ENCODE data around the gene ACAD8.

- TF ChIP-seq POLR2AphosphoS5 (IDR thresholded peaks at IDR 0.05; ENCODE audit: low read depth, low read length) (peak; percentile 19; the same call in 1 of the 2 replicates), POLR2A (IDR thresholded peaks at IDR 0.05; ENCODE audit: low read depth, low read length) (peak; percentile 55; the same call in 1 of the 2 replicates)
These were observed 28.4 kb upstream of the ACAD8 start for GRCh38 chr11:134224710-134225664.
